SH-SY5Y (cell line): ENCODE data around the gene MYBPC1.

Experiments
- GATA2 ChIP-seq: IDR thresholded peaks from 2 replicates; pipeline ENCODE4 v1.6.1; 2011; ENCODE audit warnings: mild to moderate bottlenecking, low read depth, low read length
- GATA3 ChIP-seq: IDR thresholded peaks from 2 replicates; pipeline ENCODE4 v1.6.1; 2011; ENCODE audit warnings: low read depth, mild to moderate bottlenecking, low read length, moderate library complexity

Gene MYBPC1

DNA sequence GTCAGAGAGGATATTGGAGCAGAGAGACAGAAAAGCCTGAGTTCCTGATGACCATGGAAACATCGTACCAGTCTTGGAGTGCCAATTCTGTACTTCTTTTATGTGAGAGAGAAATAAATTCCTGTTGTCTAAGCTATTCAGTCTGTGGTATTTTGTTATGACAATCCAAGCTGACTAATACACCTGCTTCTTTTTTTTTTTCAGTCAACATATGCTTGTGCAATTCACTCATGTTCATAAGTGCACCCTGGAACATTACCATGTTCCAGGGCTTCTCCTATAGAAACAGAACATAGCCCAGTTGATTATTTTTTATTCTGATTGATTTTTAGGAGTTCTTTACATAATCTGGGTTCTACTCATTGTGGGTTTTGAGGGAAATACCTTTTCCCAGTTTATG is 100.9 kb downstream of the MYBPC1 start:
- TF ChIP-seq GATA2 = no peak

DNA sequence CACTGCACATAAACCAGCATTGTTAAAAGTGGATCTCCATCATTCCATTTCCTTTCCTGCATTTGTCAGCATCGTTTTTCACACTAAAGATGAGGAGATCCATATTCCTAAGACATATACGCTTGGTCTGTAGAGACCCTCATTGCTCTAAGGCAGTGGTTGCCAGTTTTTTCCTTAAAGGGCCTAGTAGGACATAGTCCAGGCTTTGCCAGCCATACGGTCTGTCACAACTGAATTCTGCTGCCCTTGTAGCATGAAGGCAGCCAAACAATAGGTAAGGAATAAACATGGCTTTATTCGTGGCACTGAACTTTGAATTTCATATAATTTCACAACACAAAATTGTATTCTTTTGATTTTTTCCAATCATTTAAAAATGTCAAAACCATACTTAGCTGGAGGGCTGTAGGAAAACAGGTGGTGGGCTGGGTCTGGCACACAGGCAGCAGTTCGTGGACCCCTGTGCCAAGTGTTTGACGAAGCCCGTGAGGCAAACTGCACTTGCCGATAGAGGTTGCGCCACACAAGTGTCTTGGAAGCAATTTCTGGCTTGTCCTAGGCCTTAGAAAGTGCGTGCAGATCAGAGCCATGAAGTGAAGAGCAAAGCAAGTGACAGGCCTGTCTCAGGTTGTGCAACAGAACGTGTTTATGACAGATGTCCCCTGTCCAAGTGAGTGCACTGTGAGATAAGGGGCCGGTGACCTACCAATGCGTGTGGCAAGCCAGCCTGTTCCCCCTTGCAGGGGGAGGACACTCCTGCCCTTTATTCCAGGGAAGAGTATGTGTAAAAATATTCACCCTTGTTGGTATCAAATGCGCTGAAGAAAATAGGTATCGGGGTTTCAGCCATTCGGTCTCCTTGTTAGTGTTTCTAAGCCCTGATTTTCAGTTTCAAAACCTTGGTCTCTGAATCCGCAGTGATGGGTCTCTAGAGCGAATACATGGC is 101.8 kb downstream of the MYBPC1 start:
- TF ChIP-seq GATA2 = no peak
- no peak for TF ChIP-seq GATA3

DNA sequence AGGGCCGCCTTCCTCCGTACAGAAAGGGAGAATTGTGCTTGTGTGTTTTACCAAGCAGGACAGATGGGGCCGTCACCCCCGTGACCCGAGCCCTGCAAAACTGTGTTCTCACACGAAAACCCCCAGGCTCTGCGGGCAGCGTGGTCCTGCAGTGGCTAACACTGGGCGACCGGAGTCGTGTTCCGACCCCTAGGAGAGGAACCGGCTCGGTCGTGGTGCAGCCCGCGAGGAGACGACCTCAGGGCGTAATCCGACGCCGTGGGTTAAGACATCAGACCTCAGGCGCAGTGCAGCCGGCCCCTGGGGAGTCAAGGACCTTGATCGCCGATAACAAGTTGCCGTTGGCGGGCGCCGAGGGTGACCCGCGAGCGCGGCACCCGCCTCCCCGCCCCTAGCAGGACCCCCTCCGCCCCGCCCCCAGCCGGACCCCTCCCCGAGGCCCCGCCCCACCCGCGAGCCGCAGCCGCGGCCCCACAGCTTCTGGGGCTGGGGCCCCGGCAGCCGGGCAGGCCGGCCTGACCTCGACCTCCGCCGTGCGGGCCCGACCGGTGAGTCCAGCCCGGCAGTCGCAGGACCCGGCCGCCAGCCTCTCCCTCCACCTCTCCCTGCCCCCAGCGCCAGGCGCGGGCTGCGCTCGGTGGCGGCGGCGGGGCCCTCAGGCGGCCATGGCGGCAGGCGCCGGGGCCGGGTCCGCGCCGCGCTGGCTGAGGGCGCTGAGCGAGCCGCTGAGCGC is 102.6 kb downstream of the MYBPC1 start, which contains the start of gene CHPT1:
CHPT1 (plus strand) TSS at position 444 of the 733 bp plus-strand sequence; CDS start at position 666, 222 bp downstream.
- TF ChIP-seq GATA3 = no peak
- TF ChIP-seq GATA2 = peak; percentile 31; the same call in 1 of the 2 replicates

DNA sequence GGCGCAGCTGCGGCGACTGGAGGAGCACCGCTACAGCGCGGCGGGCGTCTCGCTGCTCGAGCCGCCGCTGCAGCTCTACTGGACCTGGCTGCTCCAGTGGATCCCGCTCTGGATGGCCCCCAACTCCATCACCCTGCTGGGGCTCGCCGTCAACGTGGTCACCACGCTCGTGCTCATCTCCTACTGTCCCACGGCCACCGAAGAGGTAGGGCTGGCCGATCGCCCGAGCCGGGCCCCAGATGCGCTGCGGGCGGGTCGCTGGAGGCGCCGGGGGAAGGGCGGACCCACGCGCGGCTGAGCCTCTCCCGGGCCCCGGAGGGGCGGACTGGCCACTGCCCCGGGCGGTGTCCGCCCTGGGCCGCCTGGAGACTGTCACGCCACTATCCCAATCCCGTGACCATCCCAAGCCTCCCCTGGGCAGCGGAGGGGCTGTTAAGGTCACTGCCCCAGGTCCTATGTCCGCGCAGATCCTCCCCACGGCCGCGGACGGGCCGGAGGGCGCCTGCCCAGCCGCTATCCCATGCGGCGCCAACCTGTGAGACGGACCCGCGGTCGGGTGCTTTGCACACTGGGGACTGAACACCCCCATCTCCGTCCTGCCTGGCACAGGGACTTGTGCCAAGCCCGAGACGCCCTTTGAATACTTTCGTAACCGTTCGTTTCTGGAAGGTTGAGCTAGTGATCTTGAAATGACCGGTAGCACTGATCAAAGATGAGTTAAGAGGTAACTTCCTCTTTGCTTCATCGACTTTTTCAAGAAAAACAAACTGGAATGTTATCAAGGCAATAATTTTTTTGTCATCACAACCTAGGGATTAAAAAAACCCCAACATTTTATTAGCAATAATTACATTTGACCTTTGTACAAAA is 103.4 kb downstream of the MYBPC1 start:
- no peak for TF ChIP-seq GATA3
- TF ChIP-seq GATA2 = no peak

DNA sequence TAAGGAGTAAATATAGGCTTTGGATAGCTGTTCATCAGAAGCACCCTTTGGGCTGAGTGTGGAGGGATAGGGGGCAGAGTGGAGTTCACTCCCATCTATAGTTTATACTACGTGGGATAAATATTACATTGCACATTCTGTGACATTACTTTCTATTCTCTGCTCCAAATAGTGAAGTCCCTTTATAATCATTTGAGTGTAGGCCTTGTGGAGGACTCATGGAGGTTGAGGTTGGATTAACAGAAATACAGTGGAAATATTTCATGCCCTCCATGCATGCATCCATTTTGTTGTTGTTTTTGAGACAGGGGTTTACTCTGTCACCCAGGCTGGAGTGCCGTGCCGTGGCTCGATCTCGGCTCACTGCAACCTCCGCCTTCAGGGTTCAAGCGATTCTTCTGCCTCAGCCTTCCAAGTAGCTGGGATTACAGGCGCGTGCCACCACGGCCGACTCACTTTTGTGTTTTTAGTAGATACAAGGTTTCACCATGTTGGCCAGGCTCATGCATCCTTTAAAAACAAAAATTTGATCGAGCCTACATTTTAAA is 104.1 kb downstream of the MYBPC1 start:
- no peak for TF ChIP-seq GATA3
- no peak for TF ChIP-seq GATA2

DNA sequence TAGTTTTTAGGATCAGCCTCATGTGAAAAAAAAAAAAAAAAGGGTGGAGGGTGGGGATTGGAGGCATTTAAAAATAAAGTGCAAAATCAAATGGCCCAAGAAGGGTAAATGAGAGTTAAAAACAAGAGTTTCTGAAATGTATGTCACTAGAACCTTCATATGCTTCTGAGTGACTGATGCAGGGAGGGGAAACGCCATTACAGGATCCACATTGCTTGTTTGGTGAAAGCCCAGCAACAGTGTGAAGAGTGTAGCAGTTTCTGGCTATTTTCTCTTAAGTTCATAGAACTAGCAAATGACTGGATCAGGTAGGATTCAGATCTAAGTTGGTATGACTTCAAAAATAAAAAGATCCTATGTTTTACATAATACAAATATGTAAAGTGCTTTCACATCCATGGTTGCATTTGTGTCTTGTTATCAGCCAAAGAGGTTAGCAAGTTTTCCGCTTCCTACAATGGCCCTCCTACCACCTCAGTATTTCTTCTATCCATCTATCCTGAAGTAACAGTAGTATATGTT is 105.6 kb downstream of the MYBPC1 start:
- TF ChIP-seq GATA2 (no peak), GATA3 (no peak)

DNA sequence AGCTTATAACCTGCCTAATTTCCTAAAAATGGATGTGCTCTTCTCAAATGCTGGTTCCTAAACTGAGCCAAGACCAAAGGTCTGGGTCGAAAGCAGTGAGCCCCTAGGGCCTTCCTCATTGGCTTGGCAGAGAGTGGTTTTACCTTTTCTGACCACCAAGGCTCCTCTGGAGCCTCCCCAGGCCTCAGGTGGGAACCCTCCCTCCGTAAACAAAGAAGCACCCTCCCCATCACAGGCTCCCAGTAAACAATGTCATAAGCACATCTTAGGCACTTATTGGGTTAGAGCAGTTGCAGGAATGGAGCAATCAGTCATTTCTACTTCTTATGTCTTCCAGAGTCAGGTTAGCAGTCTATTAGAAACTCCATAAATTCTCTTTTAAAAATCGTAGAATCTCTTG is 108.7 kb downstream of the MYBPC1 start:
- TF ChIP-seq GATA2 (no peak), GATA3 (no peak)

DNA sequence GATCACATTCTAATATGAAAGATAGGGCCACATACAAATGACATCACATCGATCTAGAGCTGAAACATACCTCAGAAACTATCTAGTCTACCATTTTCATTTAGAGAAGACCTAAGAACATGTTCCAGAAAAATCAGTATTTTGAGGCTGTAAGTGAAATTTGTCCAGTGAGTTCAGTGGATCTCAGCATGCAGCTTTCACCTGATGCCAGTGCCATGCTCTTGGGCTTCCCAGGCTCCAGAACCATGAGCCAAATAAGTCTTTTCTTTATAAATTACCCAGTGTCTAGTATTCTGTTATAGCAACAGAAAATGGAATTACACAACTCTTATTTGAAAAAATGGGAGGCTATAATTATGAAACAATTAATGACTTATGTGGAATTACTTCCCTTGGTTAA is 111.6 kb downstream of the MYBPC1 start:
- TF ChIP-seq GATA2 (no peak), GATA3 (no peak)

DNA sequence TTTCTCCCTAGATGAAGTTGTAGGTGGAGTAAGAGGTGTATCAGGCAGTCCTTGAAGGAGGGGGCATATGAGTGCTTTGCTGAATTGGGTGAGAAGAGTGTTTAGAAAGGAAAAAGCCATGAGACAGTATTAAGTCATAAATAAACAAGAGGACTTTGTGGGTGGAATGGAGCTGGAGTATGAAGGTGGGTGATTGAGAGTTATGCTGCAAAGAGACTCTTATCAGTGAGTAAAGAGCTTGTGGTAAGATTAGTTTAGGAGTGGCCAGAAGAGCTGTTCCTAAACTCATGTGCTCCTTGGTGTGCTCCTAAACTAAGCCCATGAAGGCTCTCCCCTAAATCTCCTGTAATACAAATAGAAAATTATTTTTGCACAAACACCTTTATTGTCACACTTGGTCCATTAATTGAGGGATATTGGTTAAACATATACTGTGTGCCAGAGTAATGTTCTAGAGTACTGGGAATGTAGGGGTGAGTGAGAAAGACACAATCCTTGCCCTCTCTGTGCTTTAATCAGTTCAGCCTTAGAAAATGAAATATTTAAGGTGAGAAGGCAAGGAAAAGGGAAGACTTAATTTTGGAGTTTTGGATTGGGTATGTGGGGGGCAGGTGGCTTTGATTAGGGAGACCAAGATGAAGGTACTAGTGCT is 112.5 kb downstream of the MYBPC1 start:
- TF ChIP-seq GATA3 (no peak), GATA2 (no peak)

DNA sequence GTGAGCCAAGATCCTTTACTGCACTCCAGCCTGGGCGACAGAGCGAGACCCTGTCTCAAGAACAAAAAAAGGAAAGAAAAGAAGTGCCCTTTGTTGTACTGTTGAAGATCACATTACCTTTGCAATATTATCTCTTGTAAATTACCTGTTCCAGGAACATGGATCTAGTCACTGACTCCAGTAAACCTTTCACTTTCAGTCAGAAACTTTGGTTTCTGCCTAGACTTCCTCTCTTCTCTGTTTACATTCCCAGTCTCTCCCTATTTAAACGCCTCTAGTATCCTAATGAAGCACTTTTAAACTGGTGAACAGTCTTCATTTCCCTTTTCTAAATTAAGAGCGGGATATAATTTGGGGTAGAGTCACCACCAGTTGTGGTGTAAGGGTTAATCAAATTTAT is 115.5 kb downstream of the MYBPC1 start:
- TF ChIP-seq GATA3 = no peak
- TF ChIP-seq GATA2 = no peak

DNA sequence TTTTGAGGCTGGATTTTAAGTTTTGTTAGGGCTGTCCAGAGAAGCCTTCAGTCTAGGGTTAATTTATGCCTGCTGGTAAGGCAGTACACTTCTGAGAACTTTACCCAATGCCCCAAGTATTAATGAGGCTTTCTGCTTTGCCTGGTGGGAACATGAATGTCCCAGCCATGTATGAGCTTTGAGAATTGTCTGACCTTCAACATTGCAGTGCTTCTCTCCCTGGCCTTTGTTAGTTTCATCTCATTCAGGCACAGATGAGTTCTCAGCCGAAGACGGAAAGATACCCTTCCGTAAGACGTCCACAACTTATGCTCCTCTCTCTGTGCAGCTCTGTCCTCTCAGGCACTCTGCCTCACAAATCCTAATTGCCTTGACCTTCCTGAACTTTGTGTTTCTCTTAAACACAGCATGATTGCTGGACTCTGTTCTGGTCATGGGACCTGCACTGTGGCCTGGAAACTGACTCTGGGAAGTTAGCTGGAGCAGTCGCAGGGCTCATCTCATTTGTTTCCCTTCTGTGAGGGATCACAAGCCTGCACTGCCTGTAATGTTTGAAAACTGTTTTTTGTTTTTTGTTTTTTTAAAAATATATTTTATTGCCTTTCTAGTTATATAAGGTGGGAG is 118.4 kb downstream of the MYBPC1 start:
- TF ChIP-seq GATA3 (no peak), GATA2 (no peak)

DNA sequence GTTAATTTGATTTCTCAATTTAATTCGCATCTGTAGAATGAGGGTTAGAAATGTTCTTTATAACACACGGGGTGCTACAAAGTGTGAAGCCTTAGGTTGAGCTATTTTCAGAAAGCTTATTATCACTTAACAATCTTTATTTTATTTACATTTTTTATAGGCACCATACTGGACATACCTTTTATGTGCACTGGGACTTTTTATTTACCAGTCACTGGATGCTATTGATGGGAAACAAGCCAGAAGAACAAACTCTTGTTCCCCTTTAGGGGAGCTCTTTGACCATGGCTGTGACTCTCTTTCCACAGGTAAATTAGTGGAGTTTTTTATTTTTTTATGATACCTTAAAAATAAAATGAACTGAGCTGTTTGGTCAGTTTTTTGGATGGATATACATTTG is 119.2 kb downstream of the MYBPC1 start:
- TF ChIP-seq GATA2 (no peak), GATA3 (no peak)
